Caco-2 (cell line): ENCODE data around the gene CDK14. TPM values are rescaled to one million over a fixed set of nuclear protein-coding genes. Genes with fewer than 3 reads are reported as not detected.

ENCODE experiments used
- BruUV-seq: library from RNA; stranded (reverse); fragments of 400-500 nt; replicated peaks from 2 replicates; lab custom pipeline; 2021; lab: Mats Ljungman, UMichigan
- CTCF ChIA-PET: fragments of 300-600 bp; sonication (Branson Sonifier 250); formaldehyde crosslinking; loops from one replicate; lab custom pipeline; 2022; ENCODE audit warnings: antibody characterized with exemption; lab: Charles Lee
- POLR2A ChIA-PET: fragments of 300-600 bp; sonication (Branson Sonifier 250); formaldehyde crosslinking; loops from one replicate; lab custom pipeline; 2022; ENCODE audit warnings: antibody characterized with exemption; lab: Charles Lee
- DNase-seq, 2 experiments: peaks; one replicate each; pipeline versions ENCODE4 v3.0.0 to v3.0.0-alpha.2; 2020 to 2022
- H3K27me3 ChIP-seq: replicated peaks from 2 replicates; pipeline ENCODE4 v1.6.0; 2011; ENCODE audit warnings: low read length; ENCODE audit not compliant: control insufficient read depth, insufficient read depth
- H3K36me3 ChIP-seq: 2 replicates; pipeline ENCODE4 v1.5.1; 2011; ENCODE audit warnings: low read length; ENCODE audit not compliant: control insufficient read depth, insufficient read depth
- H3K4me1 ChIP-seq: fragments of 250-450 bp; sonication (Bioruptor Pico); 2 replicates; pipeline ENCODE4 v1.5.1; 2020; ENCODE audit warnings: mild to moderate bottlenecking
- H3K4me3 ChIP-seq: 2 replicates; pipeline ENCODE4 v1.5.1; 2011; ENCODE audit warnings: low read depth, mild to moderate bottlenecking, control low read depth, low read length
- H3K9me3 ChIP-seq: fragments of 250-450 bp; sonication (Bioruptor Pico); 2 replicates; pipeline ENCODE4 v1.5.1; 2020; ENCODE audit warnings: mild to moderate bottlenecking, moderate library complexity
- H3K27ac Mint-ChIP-seq: one replicate; pipeline ENCODE4 v1.8.0; 2022; ENCODE audit warnings: mixed read lengths; ENCODE audit not compliant: unreplicated experiment
- H3K27me3 Mint-ChIP-seq: one replicate; pipeline ENCODE4 v1.8.0; 2022; ENCODE audit warnings: mixed read lengths; ENCODE audit not compliant: insufficient read depth, unreplicated experiment
- H3K36me3 Mint-ChIP-seq: one replicate; pipeline ENCODE4 v1.8.0; 2022; ENCODE audit warnings: mild to moderate bottlenecking, mixed read lengths; ENCODE audit not compliant: insufficient read depth, unreplicated experiment
- H3K4me1 Mint-ChIP-seq: one replicate; pipeline ENCODE4 v1.8.0; 2022; ENCODE audit warnings: low read depth, mixed read lengths; ENCODE audit not compliant: unreplicated experiment
- H3K4me3 Mint-ChIP-seq: one replicate; pipeline ENCODE4 v1.8.0; 2022; ENCODE audit warnings: mild to moderate bottlenecking, moderate library complexity, mixed read lengths; ENCODE audit not compliant: unreplicated experiment
- H3K9me3 Mint-ChIP-seq: one replicate; pipeline ENCODE4 v1.8.0; 2022; ENCODE audit warnings: mixed read lengths; ENCODE audit not compliant: unreplicated experiment
- CTCF ChIP-seq, 2 experiments: fragments of 200-600 bp in 1 of 2; IDR thresholded peaks; 1 replicate in 1 of 2; 2 replicates in 1 of 2; pipeline versions ENCODE4 v1.5.1 to v1.8.0; 2011 to 2022; ENCODE audit warnings: antibody characterized with exemption in 1 of 2, control low read depth in 1 of 2, inconsistent platforms in 1 of 2, low read depth in 1 of 2, low read length in 1 of 2, mild to moderate bottlenecking in 1 of 2, moderate library complexity in 1 of 2; ENCODE audit not compliant: insufficient read depth in 1 of 2, severe bottlenecking in 1 of 2, unreplicated experiment in 1 of 2
- intact Hi-C: fragments of 100-400 bp; cut with micrococcal nuclease; formaldehyde crosslinking; loops from one replicate; pipeline ENCODE4 v1.10.0; 2022; ENCODE audit not compliant: unreplicated experiment
- total RNA-seq: library from RNA; stranded (reverse); gene quantifications from 2 replicates; pipeline ENCODE4 v1.2.3, GENCODE V29; 2022

CDK14 gene
- total RNA-seq, 1 experiment from 2014 or later: 18.2 TPM

- Mint-ChIP-seq H3K9me3 (peaks cover 27% of the 10 kb centered on the region), H3K4me3 (no peak overlapping the region), H3K4me1 (no peaks in the 10 kb centered on the region), H3K36me3 (no peaks in the 10 kb centered on the region), H3K27me3 (no peaks in the 10 kb centered on the region), H3K27ac (no peak overlapping the region)
- Histone ChIP-seq H3K4me3 (no peak overlapping the region), H3K27me3 (no peaks in the 10 kb centered on the region), H3K36me3 (no peaks in the 10 kb centered on the region), H3K9me3 (peaks cover 6% of the 10 kb centered on the region; the same call in 1 of the 2 replicates), H3K4me1 (no peaks in the 10 kb centered on the region)
- intact Hi-C loops: no loop called here
- no TSS peak for BruUV-seq
- TF ChIP-seq CTCF (IDR thresholded peaks at IDR 0.05; ENCODE audit: insufficient read depth in 1 of 2, low read depth in 1 of 2, low read length in 1 of 2, severe bottlenecking in 1 of 2, unreplicated experiment in 1 of 2): no peak
- CTCF ChIA-PET: no interaction called here
- DNase-seq: no peak
- POLR2A ChIA-PET: no interaction called here
Observed at GRCh38 chr7:90980545-90980944, 384.4 kb downstream of the CDK14 start.

GRCh38 chr7:90982228-90982627 lies 386.1 kb downstream of the CDK14 start:
- Mint-ChIP-seq H3K27me3 (no peaks in the 10 kb centered on the region), H3K27ac (no peak overlapping the region), H3K4me1 (no peaks in the 10 kb centered on the region), H3K4me3 (no peak overlapping the region), H3K36me3 (no peaks in the 10 kb centered on the region), H3K9me3 (peaks cover 10% of the 10 kb centered on the region)
- Histone ChIP-seq H3K4me3 (no peak overlapping the region), H3K4me1 (no peaks in the 10 kb centered on the region), H3K9me3 (peaks cover 6% of the 10 kb centered on the region; the same call in 1 of the 2 replicates), H3K36me3 (no peaks in the 10 kb centered on the region), H3K27me3 (no peaks in the 10 kb centered on the region)
- POLR2A ChIA-PET: no interaction called here
- BruUV-seq: no TSS peak
- TF ChIP-seq CTCF (IDR thresholded peaks at IDR 0.05; ENCODE audit: insufficient read depth in 1 of 2, low read depth in 1 of 2, low read length in 1 of 2, severe bottlenecking in 1 of 2, unreplicated experiment in 1 of 2): no peak
- intact Hi-C loops: no loop called here
- DNase-seq: no peak
- CTCF ChIA-PET: no interaction called here

- Histone ChIP-seq H3K4me1 (no peaks in the 10 kb centered on the region), H3K27me3 (no peaks in the 10 kb centered on the region), H3K36me3 (no peaks in the 10 kb centered on the region), H3K9me3 (peaks cover 6% of the 10 kb centered on the region; the same call in 1 of the 2 replicates), H3K4me3 (no peak overlapping the region)
- no peaks in the 10 kb centered on the region for H3K9me3 Mint-ChIP-seq
- ChIA-PET POLR2A (no interaction called here), CTCF (no interaction called here)
- no peaks in the 10 kb centered on the region for H3K27me3 Mint-ChIP-seq
- no peak overlapping the region for H3K4me3 Mint-ChIP-seq
- no TSS peak for BruUV-seq
- H3K36me3 Mint-ChIP-seq: no peaks in the 10 kb centered on the region
- H3K4me1 Mint-ChIP-seq: no peaks in the 10 kb centered on the region
- no peak overlapping the region for H3K27ac Mint-ChIP-seq
- no peak for TF ChIP-seq CTCF (IDR thresholded peaks at IDR 0.05; ENCODE audit: insufficient read depth in 1 of 2, low read depth in 1 of 2, low read length in 1 of 2, severe bottlenecking in 1 of 2, unreplicated experiment in 1 of 2)
- intact Hi-C loops: no loop called here
- no peak for DNase-seq
Observed at GRCh38 chr7:90984692-90985091, 388.6 kb downstream of the CDK14 start.
